HepG2 (cell line): ENCODE data around the gene PREX1. TPM values are rescaled to one million over a fixed set of nuclear protein-coding genes. Genes with fewer than 3 reads are reported as not detected.

Experiments
- ATAC-seq: fragments of 200-7000 bp; cut with Tn5 transposase; 3 replicates; pipeline ENCODE4 v1.9.1; 2020; ENCODE audit warnings: mild to moderate bottlenecking, moderate library complexity
- BruUV-seq: library from RNA; stranded (reverse); fragments of 400-500 nt; replicated peaks from 2 replicates; lab custom pipeline; 2021; lab: Mats Ljungman, UMichigan
- CTCF ChIA-PET: fragments of 300-600 bp; formaldehyde crosslinking; extraction: SDS; loops from one replicate; lab custom pipeline; 2021; ENCODE audit warnings: low total read pairs, inconsistent platforms, low intra/inter-chr PET ratio; lab: Yijun Ruan, JAX
- POLR2A ChIA-PET: fragments of 350-600 bp; sonication (Branson Sonifier 250); formaldehyde crosslinking; loops from one replicate; lab custom pipeline; 2020; ENCODE audit warnings: antibody characterized with exemption, inconsistent platforms; lab: Yijun Ruan, JAX
- DNase-seq: peaks from one replicate; pipeline ENCODE4 v3.0.0-alpha.2; 2015; ENCODE audit warnings: low spot score
- FAIRE-seq: peaks from 3 replicates; lab custom pipeline; 2011; peaks lifted over from hg19 to GRCh38; lab: Jason Lieb, UNC
- H2AFZ ChIP-seq: one replicate; pipeline ENCODE4 v1.6.1; 2011; ENCODE audit warnings: low read length, inconsistent platforms
- H3K27ac ChIP-seq: fragments of 300-600 bp; 3 replicates; pipeline ENCODE4 v1.8.0; 2011; ENCODE audit warnings: mixed run types, mild to moderate bottlenecking, mixed read lengths, low read length, inconsistent platforms; ENCODE audit not compliant: insufficient read depth; ENCODE audit errors: extremely low read length
- H3K27me3 ChIP-seq, 2 experiments: fragments of 200-600 bp in 1 of 2; 2 replicates in 1 of 2; 3 replicates in 1 of 2; pipeline versions ENCODE4 v1.6.0 to v1.8.0; 2011; ENCODE audit warnings: low read length in 2 of 2, mild to moderate bottlenecking in 2 of 2, moderate library complexity in 2 of 2, inconsistent platforms in 1 of 2; ENCODE audit not compliant: insufficient read depth in 2 of 2, control insufficient read depth in 1 of 2
- H3K36me3 ChIP-seq, 2 experiments: fragments of 200-600 bp in 1 of 2; replicated peaks in 1 of 2; 2 replicates in 1 of 2; 3 replicates in 1 of 2; pipeline versions ENCODE4 v1.5.1 to v1.8.0; 2011; ENCODE audit warnings: low read length in 2 of 2, inconsistent platforms in 1 of 2; ENCODE audit not compliant: insufficient read depth in 2 of 2, control insufficient read depth in 1 of 2
- H3K4me1 ChIP-seq: 2 replicates; pipeline ENCODE4 v1.5.1; 2012; ENCODE audit warnings: low read length, inconsistent platforms; ENCODE audit not compliant: insufficient read depth
- H3K4me2 ChIP-seq: 2 replicates; pipeline ENCODE4 v1.6.0; 2011; ENCODE audit warnings: low read depth, low read length, inconsistent platforms
- H3K4me3 ChIP-seq, 3 experiments: fragments of 200-600 bp in 1 of 3; sonication (generic), shearing (Covaris generic) in 1 of 3; replicated peaks in 1 of 3; 2 replicates each; pipeline ENCODE4 v1.5.1; 2011 to 2016; ENCODE audit warnings: low read length in 3 of 3, inconsistent platforms in 2 of 3, low read depth in 2 of 3, mild to moderate bottlenecking in 2 of 3, control low read depth in 1 of 3, mixed read lengths in 1 of 3; ENCODE audit not compliant: insufficient read depth in 1 of 3
- H3K79me2 ChIP-seq: one replicate; pipeline ENCODE4 v1.6.1; 2011; ENCODE audit warnings: low read length, inconsistent platforms; ENCODE audit not compliant: insufficient read depth
- H3K9ac ChIP-seq: 2 replicates; pipeline ENCODE4 v1.6.0; 2011; ENCODE audit warnings: mild to moderate bottlenecking, low read depth, low read length, inconsistent platforms; ENCODE audit not compliant: insufficient read depth
- H3K9me3 ChIP-seq: 2 replicates; pipeline ENCODE4 v1.5.1; 2012; ENCODE audit warnings: mild to moderate bottlenecking, low read length
- H4K20me1 ChIP-seq: 2 replicates; pipeline ENCODE4 v1.6.0; 2011; ENCODE audit warnings: inconsistent platforms, mild to moderate bottlenecking, low read length, moderate library complexity; ENCODE audit not compliant: insufficient read depth
- CC2D1A ChIP-seq: sonication (generic); formaldehyde crosslinking; IDR thresholded peaks from 2 replicates; pipeline ENCODE4 v1.8.1; 2023; ENCODE audit warnings: mild to moderate bottlenecking, missing genetic modification reagents
- CENPT ChIP-seq: sonication (generic); formaldehyde crosslinking; IDR thresholded peaks from 2 replicates; pipeline ENCODE4 v1.8.0; 2022; ENCODE audit warnings: low read depth, mild to moderate bottlenecking, moderate library complexity, missing genetic modification reagents
- HNRNPUL1 ChIP-seq: fragments of 200-400 bp; formaldehyde crosslinking; IDR thresholded peaks from 2 replicates; pipeline ENCODE4 v1.6.1; 2017; ENCODE audit warnings: low read depth, mild to moderate bottlenecking, low read length, moderate library complexity
- KLF13 ChIP-seq: sonication (generic); formaldehyde crosslinking; IDR thresholded peaks from 2 replicates; pipeline ENCODE4 v1.4.0; 2020; ENCODE audit warnings: mild to moderate bottlenecking, missing genetic modification reagents
- PAF1 ChIP-seq: IDR thresholded peaks from 2 replicates; pipeline ENCODE4 v1.6.1; 2016; ENCODE audit warnings: missing genetic modification reagents, missing compliant biosample characterization
- REL ChIP-seq: sonication (generic); formaldehyde crosslinking; conservative IDR thresholded peaks from 2 replicates; pipeline ENCODE4 v1.8.0; 2022; ENCODE audit warnings: mild to moderate bottlenecking, missing genetic modification reagents, moderate library complexity
- ZNF484 ChIP-seq: sonication (generic); formaldehyde crosslinking; IDR thresholded peaks from 2 replicates; pipeline ENCODE4 v1.5.1; 2020; ENCODE audit warnings: mild to moderate bottlenecking, low read depth, missing genetic modification reagents, borderline replicate concordance
- ZSCAN29 ChIP-seq: sonication (generic); formaldehyde crosslinking; conservative IDR thresholded peaks from 2 replicates; pipeline ENCODE4 v1.4.0; 2020; ENCODE audit warnings: mild to moderate bottlenecking, missing genetic modification reagents
- WGBS: methylation state at CpG from one replicate; pipeline ENCODE4 v1.1.6; 2017; ENCODE audit warnings: low lambda C conversion rate; 5-methylcytosine and 5-hydroxymethylcytosine counted together
- in situ Hi-C: cut with HindIII; loops from 2 replicates; pipeline ENCODE4 v1.10.0; 2017; ENCODE audit warnings: low pct_unique_long_range_greater_than_20kb; ENCODE audit not compliant: extremely low pct_ligation_motif_present
- intact Hi-C: fragments of 100-400 bp; cut with micrococcal nuclease; formaldehyde crosslinking; loops from one replicate; pipeline ENCODE4 v1.10.0; 2022; ENCODE audit not compliant: unreplicated experiment
- polyA plus RNA-seq, 8 experiments: library from polyadenylated mRNA; depleted of rRNA in 3 of 8; stranded (reverse) in 7 of 8; unstranded in 1 of 8; fragments of >200 nt; fragmentation: Illumina TruSeq in 4 of 8; extraction: Trizol in 4 of 8; gene quantifications; 2 replicates each; pipeline versions ENCODE4 v1.2.1 to v1.2.3, GENCODE V29; 2011 to 2016; ENCODE audit warnings: low read depth in 4 of 8, missing spikeins in 1 of 8, mixed read lengths in 1 of 8; ENCODE audit not compliant: insufficient read depth in 1 of 8
- total RNA-seq, 5 experiments: library from RNA; depleted of rRNA; stranded (reverse); fragments of >200 nt; fragmentation: Illumina TruSeq; extraction: Trizol; gene quantifications; 2 replicates each; pipeline ENCODE4 v1.2.3, GENCODE V29; 2016; ENCODE audit warnings: low read depth in 1 of 5
- TF ChIP-seq, protein P1 (sequence below): fragments of 450-650 bp; IDR thresholded peaks from 2 replicates; pipeline ENCODE4 v1.6.1; 2016
- TF ChIP-seq, protein P2 (sequence below): sonication (generic); formaldehyde crosslinking; IDR thresholded peaks from 2 replicates; pipeline ENCODE4 v1.4.0; 2020; ENCODE audit warnings: mild to moderate bottlenecking, low read depth, missing genetic modification reagents

PREX1 gene
- total and polyA plus RNA-seq, 2 of the 13 experiments (the other 11 are each of a cell fraction or from before 2014, with no cell fraction given) = 0.02 to 0.04 TPM

DNA sequence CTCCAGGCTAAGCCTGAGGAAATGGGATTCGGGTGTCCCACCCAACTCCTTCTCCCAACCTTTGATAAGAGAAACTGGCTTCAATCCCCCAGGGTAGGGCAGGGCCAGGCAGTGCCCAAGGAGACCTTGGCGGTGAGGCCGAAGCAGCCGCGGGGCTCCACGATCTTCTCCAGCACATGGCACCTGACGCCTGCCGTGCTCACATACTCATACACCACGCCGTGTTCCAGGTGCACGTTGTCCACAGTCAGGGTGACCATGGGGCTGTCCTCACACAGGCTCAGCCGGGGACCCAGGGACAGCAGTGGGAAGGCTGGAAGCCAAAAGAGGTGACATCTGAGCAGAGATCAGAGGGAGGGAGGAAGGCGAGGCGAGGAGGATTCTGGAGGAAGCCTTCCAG lies 176.5 kb downstream of the PREX1 start:
- TF ChIP-seq, protein P1, sequence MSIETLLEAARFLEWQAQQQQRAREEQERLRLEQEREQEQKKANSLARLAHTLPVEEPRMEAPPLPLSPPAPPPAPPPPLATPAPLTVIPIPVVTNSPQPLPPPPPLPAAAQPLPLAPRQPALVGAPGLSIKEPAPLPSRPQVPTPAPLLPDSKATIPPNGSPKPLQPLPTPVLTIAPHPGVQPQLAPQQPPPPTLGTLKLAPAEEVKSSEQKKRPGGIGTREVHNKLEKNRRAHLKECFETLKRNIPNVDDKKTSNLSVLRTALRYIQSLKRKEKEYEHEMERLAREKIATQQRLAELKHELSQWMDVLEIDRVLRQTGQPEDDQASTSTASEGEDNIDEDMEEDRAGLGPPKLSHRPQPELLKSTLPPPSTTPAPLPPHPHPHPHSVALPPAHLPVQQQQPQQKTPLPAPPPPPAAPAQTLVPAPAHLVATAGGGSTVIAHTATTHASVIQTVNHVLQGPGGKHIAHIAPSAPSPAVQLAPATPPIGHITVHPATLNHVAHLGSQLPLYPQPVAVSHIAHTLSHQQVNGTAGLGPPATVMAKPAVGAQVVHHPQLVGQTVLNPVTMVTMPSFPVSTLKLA = peak; percentile 41; the same call in 1 of the 2 replicates
- TF ChIP-seq ZNF484 = no peak
- Histone ChIP-seq H3K27ac (no peak overlapping the region), H2AFZ (no peak overlapping the region), H3K4me2 (no peak overlapping the region), H3K79me2 (no peaks in the 10 kb centered on the region), H3K4me1 (no peaks in the 10 kb centered on the region), H3K36me3 (no peaks in the 10 kb centered on the region), H3K9ac (no peak overlapping the region), H4K20me1 (no peaks in the 10 kb centered on the region), H3K4me3 (no peak overlapping the region), H3K27me3 (peaks cover 5 to 41% of the 10 kb centered on the region in 2 experiments; a peak in 3 of 5 replicates), H3K9me3 (no peaks in the 10 kb centered on the region)
- BruUV-seq = no TSS peak
- in situ Hi-C loops = no loop called here
- FAIRE-seq (no peak), ATAC-seq (no peak), DNase-seq (no peak)
- ChIA-PET CTCF (interaction anchor here (1.3 kb wide), 1 partner anchor 254 kb away, joined by 4 read pairs; no protein-coding TSS in a partner anchor), POLR2A (no interaction called here)
- intact Hi-C loops = no loop called here
- 44% methylated on average over 14 of the region's 14 CpGs for WGBS

DNA sequence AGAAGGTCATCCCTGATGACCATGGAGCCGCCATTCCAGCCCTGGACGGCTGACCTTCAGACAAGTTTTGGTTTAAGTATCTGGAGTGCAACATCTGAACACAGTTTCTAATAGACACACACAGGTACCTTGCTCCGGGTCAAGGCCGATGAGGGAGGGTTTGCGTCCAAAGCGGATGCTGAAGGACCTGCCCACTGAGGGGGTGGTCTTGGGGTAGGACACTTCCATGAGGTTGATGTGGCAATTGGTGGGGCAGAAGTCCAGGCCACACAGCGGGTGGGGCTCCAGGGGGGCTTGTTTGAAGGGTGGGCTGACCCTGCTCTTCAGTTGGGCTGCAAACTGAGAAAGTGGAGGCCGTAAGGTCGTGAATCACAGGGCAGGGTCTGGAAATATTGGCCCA lies 177.9 kb downstream of the PREX1 start:
- ATAC-seq (no peak), FAIRE-seq (no peak), DNase-seq (no peak)
- no peak overlapping the region for H3K27ac ChIP-seq
- no peaks in the 10 kb centered on the region for H3K9me3 ChIP-seq
- no peak overlapping the region for H3K4me2 ChIP-seq
- H3K4me1 ChIP-seq = no peaks in the 10 kb centered on the region
- CTCF ChIA-PET = no interaction called here
- H4K20me1 ChIP-seq = no peaks in the 10 kb centered on the region
- H3K4me3 ChIP-seq = no peak overlapping the region
- intact Hi-C loops = no loop called here
- in situ Hi-C loops = no loop called here
- H3K79me2 ChIP-seq = no peaks in the 10 kb centered on the region
- 42% methylated on average over 9 of the region's 9 CpGs for WGBS
- BruUV-seq = no TSS peak
- H3K27me3 ChIP-seq = peaks cover 5 to 45% of the 10 kb centered on the region in 2 experiments; a peak in 4 of 5 replicates
- H3K9ac ChIP-seq = no peak overlapping the region
- POLR2A ChIA-PET = no interaction called here
- no peak overlapping the region for H2AFZ ChIP-seq
- H3K36me3 ChIP-seq = no peaks in the 10 kb centered on the region
- TF ChIP-seq KLF13 (CRISPR knock-in tag) (no peak), PAF1 (CRISPR knock-in tag) (no peak), CENPT (CRISPR knock-in tag) (no peak), ZSCAN29 (CRISPR knock-in tag) (no peak), REL (CRISPR knock-in tag) (no peak), CC2D1A (CRISPR knock-in tag) (no peak), HNRNPUL1 (no peak)
- TF ChIP-seq, protein P2, sequence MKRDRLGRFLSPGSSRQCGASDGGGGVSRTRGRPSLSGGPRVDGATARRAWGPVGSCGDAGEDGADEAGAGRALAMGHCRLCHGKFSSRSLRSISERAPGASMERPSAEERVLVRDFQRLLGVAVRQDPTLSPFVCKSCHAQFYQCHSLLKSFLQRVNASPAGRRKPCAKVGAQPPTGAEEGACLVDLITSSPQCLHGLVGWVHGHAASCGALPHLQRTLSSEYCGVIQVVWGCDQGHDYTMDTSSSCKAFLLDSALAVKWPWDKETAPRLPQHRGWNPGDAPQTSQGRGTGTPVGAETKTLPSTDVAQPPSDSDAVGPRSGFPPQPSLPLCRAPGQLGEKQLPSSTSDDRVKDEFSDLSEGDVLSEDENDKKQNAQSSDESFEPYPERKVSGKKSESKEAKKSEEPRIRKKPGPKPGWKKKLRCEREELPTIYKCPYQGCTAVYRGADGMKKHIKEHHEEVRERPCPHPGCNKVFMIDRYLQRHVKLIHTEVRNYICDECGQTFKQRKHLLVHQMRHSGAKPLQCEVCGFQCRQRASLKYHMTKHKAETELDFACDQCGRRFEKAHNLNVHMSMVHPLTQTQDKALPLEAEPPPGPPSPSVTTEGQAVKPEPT (CRISPR knock-in tag) = no peak
